Duodenal mucosa (tissue), 2 donors: ENCODE data around the gene ARHGAP8.

Experiments used
- H3K27ac ChIP-seq: one replicate; pipeline ENCODE4 v1.7.0; 2013; ENCODE audit warnings: low read depth, low read length
- H3K27me3 ChIP-seq, 2 donors: one replicate each; pipeline ENCODE4 v1.7.0; 2013; ENCODE audit warnings: low read length in 2 of 2, control low read depth in 1 of 2; ENCODE audit not compliant: insufficient read depth in 2 of 2, control insufficient read depth in 1 of 2
- H3K36me3 ChIP-seq, 2 donors: one replicate each; pipeline ENCODE4 v1.7.0; 2013; ENCODE audit warnings: low read length in 2 of 2, control low read depth in 1 of 2; ENCODE audit not compliant: insufficient read depth in 2 of 2, control insufficient read depth in 1 of 2
- H3K4me1 ChIP-seq, 2 donors: one replicate each; pipeline ENCODE4 v1.7.0; 2013; ENCODE audit warnings: low read length in 2 of 2, control low read depth in 1 of 2; ENCODE audit not compliant: insufficient read depth in 2 of 2, control insufficient read depth in 1 of 2
- H3K4me3 ChIP-seq, 2 donors: one replicate each; pipeline ENCODE4 v1.7.0; 2013; ENCODE audit warnings: low read length in 2 of 2, low read depth in 1 of 2
- H3K9ac ChIP-seq, 2 donors: one replicate each; pipeline ENCODE4 v1.7.0; 2013; ENCODE audit warnings: low read length in 2 of 2, low read depth in 1 of 2
- H3K9me3 ChIP-seq, 2 donors: one replicate each; pipeline ENCODE4 v1.7.0; 2013; ENCODE audit warnings: low read length in 2 of 2, control low read depth in 1 of 2; ENCODE audit not compliant: control insufficient read depth in 1 of 2

Gene ARHGAP8

GRCh38 chr22:44890416-44891292 is 138.3 kb downstream of the ARHGAP8 start:
- no peaks in the 10 kb centered on the region for H3K36me3 ChIP-seq
- no peak overlapping the region for H3K9ac ChIP-seq
- H3K27me3 ChIP-seq = no peaks in the 10 kb centered on the region

GRCh38 chr22:44891293-44891747 is 138.9 kb downstream of the ARHGAP8 start:
- H3K4me1 ChIP-seq = no peaks in the 10 kb centered on the region
- no peak overlapping the region for H3K9ac ChIP-seq
- H3K36me3 ChIP-seq = no peaks in the 10 kb centered on the region
- no peaks in the 10 kb centered on the region for H3K9me3 ChIP-seq
- H3K27ac ChIP-seq = no peak overlapping the region
- no peaks in the 10 kb centered on the region for H3K27me3 ChIP-seq
- no peak overlapping the region for H3K4me3 ChIP-seq

More at GRCh38 chr22:44890416-44891292, 138.3 kb downstream of the ARHGAP8 start:
- Histone ChIP-seq H3K4me3 (no peak overlapping the region), H3K9me3 (no peaks in the 10 kb centered on the region), H3K4me1 (no peaks in the 10 kb centered on the region), H3K27ac (no peak overlapping the region)

DNA sequence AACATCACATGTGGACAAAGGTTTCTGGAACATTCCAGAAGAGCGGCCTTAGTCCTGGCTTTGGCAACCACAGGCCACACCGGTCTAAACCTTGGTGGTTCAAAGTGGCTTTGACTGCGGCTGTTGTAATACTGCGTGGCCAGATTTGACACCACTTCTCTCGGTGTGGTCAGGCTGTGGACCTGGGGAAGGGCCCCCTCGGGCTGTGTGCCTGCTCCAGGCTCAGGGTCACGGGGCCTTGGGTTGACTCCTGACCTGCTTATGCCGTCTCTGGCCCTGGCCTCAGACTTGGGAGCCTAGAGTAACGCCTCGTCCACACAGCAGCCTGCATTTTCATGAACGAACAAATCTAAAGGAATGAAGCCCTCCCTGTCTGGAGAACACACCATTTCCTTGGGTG is 139.4 kb downstream of the ARHGAP8 start:
- Histone ChIP-seq H3K27me3 (no peaks in the 10 kb centered on the region), H3K27ac (no peak overlapping the region), H3K36me3 (no peaks in the 10 kb centered on the region), H3K9me3 (no peaks in the 10 kb centered on the region), H3K4me1 (no peaks in the 10 kb centered on the region), H3K9ac (no peak overlapping the region), H3K4me3 (no peak overlapping the region)

GRCh38 chr22:44892243-44892642 is 139.9 kb downstream of the ARHGAP8 start:
- Histone ChIP-seq H3K36me3 (no peaks in the 10 kb centered on the region), H3K27me3 (no peaks in the 10 kb centered on the region), H3K9me3 (no peaks in the 10 kb centered on the region), H3K4me1 (no peaks in the 10 kb centered on the region), H3K27ac (no peak overlapping the region), H3K4me3 (no peak overlapping the region), H3K9ac (no peak overlapping the region)

GRCh38 chr22:44892803-44893730 is 140.7 kb downstream of the ARHGAP8 start:
- H3K27ac ChIP-seq = no peak overlapping the region
- no peaks in the 10 kb centered on the region for H3K27me3 ChIP-seq
- H3K9ac ChIP-seq = no peak overlapping the region
- H3K4me1 ChIP-seq = no peaks in the 10 kb centered on the region
- no peak overlapping the region for H3K4me3 ChIP-seq
- no peaks in the 10 kb centered on the region for H3K36me3 ChIP-seq
- no peaks in the 10 kb centered on the region for H3K9me3 ChIP-seq

- H3K27ac ChIP-seq = no peak overlapping the region
- no peaks in the 10 kb centered on the region for H3K9me3 ChIP-seq
- no peaks in the 10 kb centered on the region for H3K4me1 ChIP-seq
- no peak overlapping the region for H3K9ac ChIP-seq
- H3K27me3 ChIP-seq = no peaks in the 10 kb centered on the region
- no peaks in the 10 kb centered on the region for H3K36me3 ChIP-seq
- H3K4me3 ChIP-seq = no peak overlapping the region
Measured at GRCh38 chr22:44893731-44894080, 141.3 kb downstream of the ARHGAP8 start.

DNA sequence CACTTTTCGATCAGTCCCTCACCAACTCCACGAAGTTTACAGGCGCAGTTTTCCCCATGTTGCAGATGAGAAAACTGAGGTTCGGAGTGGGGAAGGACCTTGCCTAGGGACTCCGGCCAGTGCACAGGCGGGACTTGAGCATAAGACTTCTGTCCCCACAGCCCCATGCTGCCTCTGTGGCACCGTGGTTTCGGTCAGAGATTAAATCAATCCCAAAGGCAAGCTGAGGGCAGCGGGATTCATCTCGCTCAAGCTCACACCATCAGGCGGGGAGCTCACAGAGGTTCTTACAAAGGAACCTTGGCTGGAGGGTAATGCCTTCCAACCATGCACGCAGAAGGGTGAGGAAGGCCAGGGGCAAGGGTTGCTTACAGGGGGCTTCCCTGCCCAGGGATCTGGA is 141.9 kb downstream of the ARHGAP8 start:
- no peaks in the 10 kb centered on the region for H3K27me3 ChIP-seq
- H3K4me3 ChIP-seq = no peak overlapping the region
- no peaks in the 10 kb centered on the region for H3K36me3 ChIP-seq
- no peaks in the 10 kb centered on the region for H3K9me3 ChIP-seq
- no peaks in the 10 kb centered on the region for H3K4me1 ChIP-seq
- no peak overlapping the region for H3K9ac ChIP-seq
- H3K27ac ChIP-seq = no peak overlapping the region

GRCh38 chr22:44894782-44895181 is 142.4 kb downstream of the ARHGAP8 start:
- no peak overlapping the region for H3K9ac ChIP-seq
- no peaks in the 10 kb centered on the region for H3K9me3 ChIP-seq
- H3K4me1 ChIP-seq = no peaks in the 10 kb centered on the region
- H3K27ac ChIP-seq = no peak overlapping the region
- no peaks in the 10 kb centered on the region for H3K36me3 ChIP-seq
- no peak overlapping the region for H3K4me3 ChIP-seq
- H3K27me3 ChIP-seq = no peaks in the 10 kb centered on the region

DNA sequence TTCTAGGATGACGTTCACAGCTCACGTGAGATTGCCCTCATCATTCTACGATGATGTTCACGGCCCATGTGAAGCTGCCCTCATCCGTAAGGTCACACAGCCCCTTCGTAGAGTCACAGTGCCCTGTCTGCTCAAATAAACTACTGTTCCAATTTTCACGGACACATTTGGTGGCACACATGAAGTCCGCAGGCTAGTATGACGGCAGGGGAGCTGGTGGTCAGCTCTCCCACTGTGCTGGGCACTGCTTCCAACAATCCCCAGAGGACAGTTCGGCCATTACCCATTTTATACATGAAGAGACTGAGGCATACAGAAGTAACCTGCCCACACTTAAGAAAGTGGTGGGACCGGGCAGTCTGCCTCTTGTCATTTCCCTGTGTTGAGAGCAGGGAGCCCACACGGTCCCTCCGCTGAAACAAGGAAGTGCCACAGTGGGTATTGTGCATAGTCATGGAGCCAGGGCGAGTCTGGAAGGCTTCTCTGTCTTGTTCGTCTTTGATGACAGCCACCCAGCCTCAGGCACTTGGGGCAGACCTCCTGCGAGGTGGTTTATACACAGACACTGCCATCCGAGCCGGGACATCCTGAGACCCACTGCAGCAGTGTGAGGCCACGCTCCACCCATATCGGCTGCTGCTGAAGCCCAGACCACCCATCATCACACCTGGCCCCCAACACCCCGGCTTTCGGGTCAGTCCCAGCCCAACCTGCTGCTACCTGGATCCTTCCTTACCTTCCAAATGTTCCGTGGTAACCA is 143.1 kb downstream of the ARHGAP8 start:
- Histone ChIP-seq H3K27ac (no peak overlapping the region), H3K9me3 (peaks cover under 1 to 6% of the 10 kb centered on the region in 2 donors), H3K36me3 (no peaks in the 10 kb centered on the region), H3K27me3 (no peaks in the 10 kb centered on the region), H3K9ac (no peak overlapping the region), H3K4me1 (no peaks in the 10 kb centered on the region), H3K4me3 (no peak overlapping the region)
